HL-60 (cell line): ENCODE data around the gene ATXN7L1.

Experiments
- DNase-seq, 2 experiments: peaks; one replicate each; pipeline ENCODE4 v3.0.0-alpha.2; 2010 to 2020; ENCODE audit warnings: low read depth in 1 of 2, low spot score in 1 of 2
- H3K27ac ChIP-seq: fragments of 250-450 bp; sonication (Bioruptor Pico); replicated peaks from 2 replicates; pipeline ENCODE4 v1.5.1; 2020; ENCODE audit warnings: mild to moderate bottlenecking, moderate library complexity
- H3K27me3 ChIP-seq: fragments of 250-450 bp; sonication (Bioruptor Pico); 2 replicates; pipeline ENCODE4 v1.5.1; 2021; ENCODE audit warnings: mild to moderate bottlenecking, moderate library complexity; ENCODE audit not compliant: insufficient read depth, poor library complexity, severe bottlenecking
- H3K4me3 ChIP-seq: replicated peaks from 2 replicates; pipeline ENCODE4 v1.5.1; 2011; ENCODE audit warnings: mild to moderate bottlenecking, control low read depth, low read length; ENCODE audit not compliant: insufficient read depth
- GABPA ChIP-seq: IDR thresholded peaks from 2 replicates; pipeline ENCODE4 v1.6.1; 2012; ENCODE audit warnings: low read depth
- POLR2AphosphoS5 ChIP-seq: IDR thresholded peaks from 2 replicates; pipeline ENCODE4 v1.6.1; 2012; ENCODE audit warnings: low read depth
- SPI1 ChIP-seq: IDR thresholded peaks from 2 replicates; pipeline ENCODE4 v1.6.1; 2012; ENCODE audit warnings: low read depth, mild to moderate bottlenecking, borderline replicate concordance
- TF ChIP-seq, protein P1 (sequence below): IDR thresholded peaks from 2 replicates; pipeline ENCODE4 v1.6.1; 2012; ENCODE audit warnings: low read depth; ENCODE audit not compliant: insufficient replicate concordance
- TF ChIP-seq, protein P2 (sequence below): IDR thresholded peaks from one replicate; pipeline ENCODE4 v1.5.1; 2011; ENCODE audit warnings: low read length, control low read depth, inconsistent platforms; ENCODE audit not compliant: insufficient read depth

Gene ATXN7L1

DNA sequence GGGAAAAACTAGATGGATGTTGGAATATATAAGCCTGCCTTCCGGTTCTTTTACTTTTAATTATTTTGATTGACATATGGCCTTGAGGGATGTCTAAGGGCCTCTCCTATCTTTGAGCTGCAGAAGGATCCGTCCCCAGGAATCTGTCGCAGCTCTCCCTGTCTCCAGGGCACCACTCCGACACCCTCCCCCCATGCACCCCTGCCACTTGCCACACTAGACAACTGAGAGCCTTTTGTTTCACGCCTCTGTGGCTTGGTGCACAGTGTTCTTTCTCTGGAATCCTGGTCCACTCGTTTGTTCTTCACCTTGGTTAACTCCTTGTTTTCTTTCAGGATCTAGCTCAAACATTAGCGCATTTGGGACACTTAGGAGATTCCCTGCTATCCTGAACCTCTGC, 171.0 kb downstream of the ATXN7L1 start:
- no peak for DNase-seq
- TF ChIP-seq GABPA = no peak
- TF ChIP-seq POLR2AphosphoS5 = no peak
- TF ChIP-seq, protein P1, sequence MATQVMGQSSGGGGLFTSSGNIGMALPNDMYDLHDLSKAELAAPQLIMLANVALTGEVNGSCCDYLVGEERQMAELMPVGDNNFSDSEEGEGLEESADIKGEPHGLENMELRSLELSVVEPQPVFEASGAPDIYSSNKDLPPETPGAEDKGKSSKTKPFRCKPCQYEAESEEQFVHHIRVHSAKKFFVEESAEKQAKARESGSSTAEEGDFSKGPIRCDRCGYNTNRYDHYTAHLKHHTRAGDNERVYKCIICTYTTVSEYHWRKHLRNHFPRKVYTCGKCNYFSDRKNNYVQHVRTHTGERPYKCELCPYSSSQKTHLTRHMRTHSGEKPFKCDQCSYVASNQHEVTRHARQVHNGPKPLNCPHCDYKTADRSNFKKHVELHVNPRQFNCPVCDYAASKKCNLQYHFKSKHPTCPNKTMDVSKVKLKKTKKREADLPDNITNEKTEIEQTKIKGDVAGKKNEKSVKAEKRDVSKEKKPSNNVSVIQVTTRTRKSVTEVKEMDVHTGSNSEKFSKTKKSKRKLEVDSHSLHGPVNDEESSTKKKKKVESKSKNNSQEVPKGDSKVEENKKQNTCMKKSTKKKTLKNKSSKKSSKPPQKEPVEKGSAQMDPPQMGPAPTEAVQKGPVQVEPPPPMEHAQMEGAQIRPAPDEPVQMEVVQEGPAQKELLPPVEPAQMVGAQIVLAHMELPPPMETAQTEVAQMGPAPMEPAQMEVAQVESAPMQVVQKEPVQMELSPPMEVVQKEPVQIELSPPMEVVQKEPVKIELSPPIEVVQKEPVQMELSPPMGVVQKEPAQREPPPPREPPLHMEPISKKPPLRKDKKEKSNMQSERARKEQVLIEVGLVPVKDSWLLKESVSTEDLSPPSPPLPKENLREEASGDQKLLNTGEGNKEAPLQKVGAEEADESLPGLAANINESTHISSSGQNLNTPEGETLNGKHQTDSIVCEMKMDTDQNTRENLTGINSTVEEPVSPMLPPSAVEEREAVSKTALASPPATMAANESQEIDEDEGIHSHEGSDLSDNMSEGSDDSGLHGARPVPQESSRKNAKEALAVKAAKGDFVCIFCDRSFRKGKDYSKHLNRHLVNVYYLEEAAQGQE = no peak
- TF ChIP-seq, protein P2, sequence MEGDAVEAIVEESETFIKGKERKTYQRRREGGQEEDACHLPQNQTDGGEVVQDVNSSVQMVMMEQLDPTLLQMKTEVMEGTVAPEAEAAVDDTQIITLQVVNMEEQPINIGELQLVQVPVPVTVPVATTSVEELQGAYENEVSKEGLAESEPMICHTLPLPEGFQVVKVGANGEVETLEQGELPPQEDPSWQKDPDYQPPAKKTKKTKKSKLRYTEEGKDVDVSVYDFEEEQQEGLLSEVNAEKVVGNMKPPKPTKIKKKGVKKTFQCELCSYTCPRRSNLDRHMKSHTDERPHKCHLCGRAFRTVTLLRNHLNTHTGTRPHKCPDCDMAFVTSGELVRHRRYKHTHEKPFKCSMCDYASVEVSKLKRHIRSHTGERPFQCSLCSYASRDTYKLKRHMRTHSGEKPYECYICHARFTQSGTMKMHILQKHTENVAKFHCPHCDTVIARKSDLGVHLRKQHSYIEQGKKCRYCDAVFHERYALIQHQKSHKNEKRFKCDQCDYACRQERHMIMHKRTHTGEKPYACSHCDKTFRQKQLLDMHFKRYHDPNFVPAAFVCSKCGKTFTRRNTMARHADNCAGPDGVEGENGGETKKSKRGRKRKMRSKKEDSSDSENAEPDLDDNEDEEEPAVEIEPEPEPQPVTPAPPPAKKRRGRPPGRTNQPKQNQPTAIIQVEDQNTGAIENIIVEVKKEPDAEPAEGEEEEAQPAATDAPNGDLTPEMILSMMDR = no peak
- TF ChIP-seq SPI1 = no peak
- Histone ChIP-seq H3K4me3 (no peak overlapping the region), H3K27ac (no peak overlapping the region), H3K27me3 (no peaks in the 10 kb centered on the region)

DNA sequence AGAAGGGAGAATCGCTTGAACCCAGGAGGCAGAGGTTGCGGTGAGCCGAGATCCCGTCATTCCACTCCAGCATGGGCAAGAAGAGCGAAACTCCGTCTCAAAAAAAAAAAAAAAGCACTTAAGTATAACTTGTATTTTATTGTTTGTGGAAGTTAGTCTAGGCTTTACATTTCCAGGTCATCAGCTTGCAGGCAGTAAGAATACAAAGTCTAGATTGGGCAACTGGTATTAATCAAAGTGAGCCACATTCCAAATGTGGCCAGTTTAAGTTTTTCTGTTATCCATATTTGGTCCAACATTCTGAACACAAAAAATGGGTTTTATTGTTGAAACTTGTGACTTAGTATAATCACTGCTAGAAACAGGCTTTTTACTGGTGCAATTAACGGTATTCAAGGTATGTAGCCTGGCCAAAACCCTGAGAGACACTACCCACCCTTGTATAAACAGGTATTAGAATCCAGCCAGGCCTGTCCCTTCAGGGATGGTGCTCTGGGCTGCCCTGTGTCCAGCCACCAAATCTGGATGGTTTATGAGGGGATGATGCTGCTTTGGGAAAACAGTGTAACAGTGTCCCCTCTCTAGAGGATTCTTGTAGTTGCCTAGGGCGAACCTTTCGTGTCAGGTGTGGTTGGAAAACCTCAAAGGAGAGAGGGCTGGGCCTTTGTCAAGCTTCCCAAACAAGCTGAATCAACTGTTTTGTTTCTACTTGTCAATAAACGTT, 173.0 kb downstream of the ATXN7L1 start:
- TF ChIP-seq POLR2AphosphoS5 (no peak), GABPA (no peak)
- Histone ChIP-seq H3K27ac (no peak overlapping the region), H3K4me3 (no peak overlapping the region), H3K27me3 (no peaks in the 10 kb centered on the region)
- no peak for DNase-seq

DNA sequence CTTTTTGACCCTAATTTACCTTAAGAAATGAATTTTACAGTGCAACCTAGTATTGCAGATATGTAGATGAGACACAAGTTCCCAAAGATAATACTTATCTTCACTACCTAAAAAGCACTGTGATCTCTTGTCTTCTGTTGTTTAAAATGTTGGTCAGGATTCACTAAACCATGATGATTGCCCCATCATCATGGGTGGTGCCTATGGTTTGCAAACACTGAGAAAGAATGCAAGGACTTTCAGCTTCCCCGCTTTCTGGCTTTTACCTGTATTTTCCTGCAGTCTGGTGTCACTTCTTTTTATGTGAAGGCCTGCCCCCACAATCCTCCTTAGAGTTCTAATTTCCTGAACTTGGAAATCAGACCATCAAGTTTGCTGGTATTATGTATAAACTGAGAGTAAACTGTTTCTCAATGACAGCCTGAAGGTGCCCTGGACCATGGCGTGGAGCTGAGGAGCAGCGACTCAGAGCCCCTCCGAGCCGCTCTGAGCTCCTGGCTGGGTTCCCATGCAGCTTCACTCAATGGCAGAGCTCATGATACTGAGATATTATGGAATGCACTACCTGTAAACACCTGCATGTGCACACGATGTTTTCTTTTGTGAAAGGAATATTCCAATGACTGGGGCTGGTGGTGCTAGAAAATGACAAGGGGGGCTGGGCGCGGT, 176.7 kb downstream of the ATXN7L1 start:
- H3K27me3 ChIP-seq = no peaks in the 10 kb centered on the region
- DNase-seq = no peak
- TF ChIP-seq SPI1 (no peak), GABPA (no peak), POLR2AphosphoS5 (no peak)
- TF ChIP-seq, protein P1 = no peak
- TF ChIP-seq, protein P2 = no peak
- H3K4me3 ChIP-seq = no peak overlapping the region
- no peak overlapping the region for H3K27ac ChIP-seq

- DNase-seq = no peak
- TF ChIP-seq SPI1 (no peak), GABPA (no peak), POLR2AphosphoS5 (no peak)
- TF ChIP-seq, protein P1 = no peak
- TF ChIP-seq, protein P2 = no peak
- Histone ChIP-seq H3K27ac (no peak overlapping the region), H3K4me3 (no peak overlapping the region), H3K27me3 (no peaks in the 10 kb centered on the region)
These were observed 177.9 kb downstream of the ATXN7L1 start for GRCh38 chr7:105698531-105698930.
